IPS-18a (cell line): Measurements from ENCODE around the gene KCNT1.

ENCODE experiments used
- H3K27ac ChIP-seq: one replicate; pipeline ENCODE4 v1.5.1; 2013; ENCODE audit warnings: low read length
- H3K27me3 ChIP-seq: one replicate; pipeline ENCODE4 v1.6.1; 2013; ENCODE audit warnings: mild to moderate bottlenecking, low read length; ENCODE audit not compliant: control insufficient read depth, insufficient read depth
- H3K36me3 ChIP-seq: one replicate; pipeline ENCODE4 v1.6.1; 2013; ENCODE audit warnings: low read depth, low read length; ENCODE audit not compliant: control insufficient read depth
- H3K4me1 ChIP-seq: one replicate; pipeline ENCODE4 v1.6.1; 2013; ENCODE audit warnings: low read depth, low read length; ENCODE audit not compliant: control insufficient read depth
- H3K4me3 ChIP-seq: one replicate; pipeline ENCODE4 v1.5.1; 2013; ENCODE audit warnings: low read length
- H3K9ac ChIP-seq: one replicate; pipeline ENCODE4 v1.6.1; 2013; ENCODE audit warnings: mild to moderate bottlenecking, low read length, moderate library complexity
- H3K9me3 ChIP-seq: one replicate; pipeline ENCODE4 v1.6.1; 2013; ENCODE audit warnings: low read depth, low read length; ENCODE audit not compliant: control insufficient read depth

KCNT1 gene

GRCh38 chr9:135704483-135704882, 2.5 kb downstream of the KCNT1 start:
- Histone ChIP-seq H3K27me3 (peaks cover 26% of the 10 kb centered on the region), H3K9ac (no peak overlapping the region), H3K4me3 (no peak overlapping the region), H3K27ac (no peak overlapping the region), H3K36me3 (no peaks in the 10 kb centered on the region), H3K9me3 (no peaks in the 10 kb centered on the region), H3K4me1 (no peaks in the 10 kb centered on the region)

DNA sequence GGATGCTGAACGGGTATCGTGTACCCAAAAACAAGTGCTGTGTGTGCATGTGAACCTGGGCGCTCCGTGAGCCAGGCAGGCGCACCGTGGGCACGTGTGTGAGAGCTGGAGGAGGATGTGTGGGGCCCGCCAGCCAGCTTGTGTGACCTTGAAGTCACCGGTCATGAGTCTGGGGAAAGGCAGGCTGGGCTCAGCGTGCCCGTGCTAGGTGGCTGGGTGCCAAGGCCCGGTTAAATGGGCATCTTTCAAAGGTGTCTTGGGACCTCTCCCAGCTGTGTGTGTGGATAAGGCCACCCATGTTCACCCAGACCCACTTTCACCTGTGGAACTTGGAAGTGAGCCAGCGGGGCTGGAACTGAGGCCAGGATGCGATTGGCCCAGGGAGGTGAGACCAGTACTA, 3.4 kb downstream of the KCNT1 start:
- Histone ChIP-seq H3K36me3 (no peaks in the 10 kb centered on the region), H3K4me3 (no peak overlapping the region), H3K27ac (no peak overlapping the region), H3K9me3 (no peaks in the 10 kb centered on the region), H3K9ac (no peak overlapping the region), H3K4me1 (no peaks in the 10 kb centered on the region), H3K27me3 (peaks cover 26% of the 10 kb centered on the region)

DNA sequence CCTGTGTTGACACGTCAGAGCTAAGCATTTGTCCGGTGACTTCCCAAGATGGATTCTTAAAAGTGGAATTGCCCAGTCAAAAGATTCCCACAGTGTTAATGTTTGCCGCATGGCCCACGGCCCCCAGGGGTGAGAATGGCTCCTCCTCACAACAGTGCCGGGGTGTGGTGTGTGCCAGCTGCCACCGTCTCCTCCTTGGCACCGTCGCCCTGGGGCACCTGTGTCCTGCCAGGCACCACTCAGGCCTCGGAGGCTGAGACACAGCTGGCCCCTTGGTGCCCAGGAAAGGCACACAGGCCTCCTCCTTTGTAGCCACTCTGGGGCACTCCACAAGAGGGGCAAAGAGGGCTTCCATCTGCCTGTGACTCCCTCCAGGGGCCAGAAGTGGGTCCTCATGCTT, 4.3 kb downstream of the KCNT1 start:
- no peaks in the 10 kb centered on the region for H3K4me1 ChIP-seq
- H3K4me3 ChIP-seq = no peak overlapping the region
- H3K36me3 ChIP-seq = no peaks in the 10 kb centered on the region
- no peak overlapping the region for H3K27ac ChIP-seq
- H3K27me3 ChIP-seq = peaks cover 18% of the 10 kb centered on the region
- H3K9me3 ChIP-seq = no peaks in the 10 kb centered on the region
- no peak overlapping the region for H3K9ac ChIP-seq

DNA sequence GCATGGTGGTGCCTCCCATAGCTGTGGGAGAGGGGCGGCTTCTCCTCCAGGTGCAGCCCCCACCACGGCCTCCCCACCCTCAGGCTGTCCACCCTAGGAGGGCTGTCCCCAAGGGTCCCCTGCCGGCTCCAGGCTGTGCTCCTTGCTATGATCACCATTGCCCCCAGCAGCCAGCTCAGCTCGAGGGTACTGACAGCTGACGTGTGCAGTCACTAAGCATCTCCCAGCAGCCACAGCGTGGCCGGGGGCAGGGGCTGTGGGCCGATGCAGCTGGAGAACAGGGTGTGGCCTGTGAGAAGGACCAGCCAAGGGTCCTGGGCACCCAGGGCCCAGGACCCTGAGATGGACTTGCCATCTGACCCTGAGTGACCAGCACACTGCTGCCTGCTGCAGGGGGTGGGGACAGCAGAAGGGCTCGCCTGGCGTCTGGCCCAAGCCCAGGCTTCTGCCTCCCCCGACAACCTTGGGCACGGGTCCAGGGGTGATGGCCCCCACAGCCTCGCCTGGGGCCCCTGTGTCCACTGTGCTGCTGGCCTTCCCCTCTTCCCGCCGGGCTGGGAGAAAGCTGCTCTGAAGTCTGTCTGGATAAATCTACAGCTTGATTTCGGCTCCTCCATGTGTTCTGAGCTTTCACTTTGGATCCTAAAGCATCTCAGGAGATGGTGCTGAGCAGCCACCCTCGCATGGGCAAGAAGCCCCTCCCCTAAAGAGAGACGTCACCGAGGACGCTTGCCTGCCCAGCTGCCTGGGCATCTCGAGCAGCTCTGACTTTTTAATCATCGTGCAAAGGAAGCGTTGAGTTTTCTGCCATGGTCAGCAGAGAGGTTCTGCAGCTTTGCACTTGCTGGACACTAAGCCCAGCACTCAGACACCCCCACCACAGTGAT, 5.5 kb downstream of the KCNT1 start:
- Histone ChIP-seq H3K27ac (no peak overlapping the region), H3K9ac (no peak overlapping the region), H3K9me3 (no peaks in the 10 kb centered on the region), H3K4me1 (no peaks in the 10 kb centered on the region), H3K27me3 (peaks cover 12% of the 10 kb centered on the region), H3K4me3 (no peak overlapping the region), H3K36me3 (no peaks in the 10 kb centered on the region)

DNA sequence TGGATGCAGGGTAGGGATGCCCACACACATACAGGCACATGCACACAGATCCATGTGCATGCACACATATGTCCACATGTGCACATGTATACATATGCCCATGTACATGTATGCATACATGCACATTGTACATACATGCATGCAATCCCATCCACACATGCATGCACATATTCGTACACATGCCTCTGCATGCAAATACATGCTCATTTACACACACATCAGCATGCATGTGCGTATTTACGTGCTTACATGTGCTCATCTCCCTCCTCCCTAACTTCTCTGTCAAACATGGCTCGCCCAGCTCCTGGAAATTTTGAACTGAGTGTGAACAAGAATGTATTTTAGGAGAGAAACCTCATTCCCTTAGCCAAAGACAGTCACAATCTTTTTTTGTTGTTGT, 6.2 kb downstream of the KCNT1 start:
- Histone ChIP-seq H3K9ac (no peak overlapping the region), H3K27me3 (peaks cover 5% of the 10 kb centered on the region)

DNA sequence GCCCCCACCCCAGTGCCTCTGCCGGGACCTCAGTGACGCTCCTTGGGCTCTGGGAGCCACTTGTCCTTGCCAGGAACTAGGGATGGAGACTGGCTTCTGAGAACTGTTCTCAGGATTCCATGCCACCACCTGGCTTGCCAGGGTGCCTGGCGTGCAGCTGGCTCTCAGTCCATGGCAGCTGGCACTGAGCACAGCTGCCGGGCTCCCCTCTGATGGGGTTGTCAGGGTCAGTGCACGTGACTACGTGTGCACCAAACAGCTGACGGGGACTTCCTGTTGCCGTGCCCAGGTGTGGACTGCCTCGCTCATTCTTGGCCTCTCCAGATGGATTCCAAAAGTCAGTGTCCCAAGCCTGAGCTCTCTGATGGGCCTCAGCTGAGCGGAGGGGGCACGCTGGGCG, 9.4 kb downstream of the KCNT1 start:
- Histone ChIP-seq H3K9me3 (no peaks in the 10 kb centered on the region), H3K4me3 (no peak overlapping the region), H3K9ac (no peak overlapping the region), H3K27ac (no peak overlapping the region), H3K27me3 (peaks cover 27% of the 10 kb centered on the region), H3K36me3 (no peaks in the 10 kb centered on the region), H3K4me1 (no peaks in the 10 kb centered on the region)

More for the DNA sequence above, 6.2 kb downstream of the KCNT1 start:
- Histone ChIP-seq H3K9me3 (no peaks in the 10 kb centered on the region), H3K27ac (no peak overlapping the region), H3K4me1 (no peaks in the 10 kb centered on the region), H3K36me3 (no peaks in the 10 kb centered on the region), H3K4me3 (no peak overlapping the region)

- Histone ChIP-seq H3K4me1 (no peaks in the 10 kb centered on the region), H3K9ac (no peak overlapping the region), H3K9me3 (no peaks in the 10 kb centered on the region), H3K4me3 (no peak overlapping the region), H3K27ac (no peak overlapping the region), H3K36me3 (no peaks in the 10 kb centered on the region), H3K27me3 (peaks cover 32% of the 10 kb centered on the region)
Observed at GRCh38 chr9:135711881-135712280, 9.9 kb downstream of the KCNT1 start.

DNA sequence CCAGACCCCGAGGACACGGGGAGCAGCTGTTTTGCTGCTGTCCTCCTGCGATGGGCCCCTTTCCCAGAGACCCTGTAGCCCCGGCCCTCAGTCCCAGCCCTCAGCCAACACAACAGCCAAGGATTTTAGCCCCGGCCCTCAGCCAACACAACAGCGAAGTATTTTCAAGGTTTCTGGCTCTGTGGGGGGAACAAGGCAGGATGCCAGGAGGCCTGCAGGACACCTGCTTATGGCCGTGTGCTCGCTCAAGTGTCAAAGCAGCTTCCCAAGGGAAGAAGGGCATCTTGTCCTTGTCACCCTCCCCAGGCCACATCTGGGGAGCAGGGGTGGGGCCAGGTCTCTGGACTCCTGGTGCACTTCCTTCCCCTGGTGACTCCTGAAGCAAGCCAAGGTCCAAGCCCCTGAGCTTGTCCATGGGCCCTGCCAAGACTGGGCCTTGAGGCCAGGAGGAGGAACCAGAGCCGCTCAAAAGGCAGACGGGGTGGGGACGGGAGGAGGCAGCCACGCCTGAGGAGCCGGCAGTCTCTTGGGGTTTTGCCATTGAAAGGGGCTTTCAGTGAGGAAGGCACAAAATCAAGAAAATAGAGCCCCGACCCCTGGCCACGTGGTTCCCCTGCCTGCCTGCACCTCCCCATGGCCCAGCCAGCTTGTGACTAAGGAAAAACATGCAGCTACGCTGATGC, 10.8 kb downstream of the KCNT1 start:
- Histone ChIP-seq H3K27me3 (peaks cover 32% of the 10 kb centered on the region), H3K9ac (no peak overlapping the region), H3K27ac (no peak overlapping the region)

DNA sequence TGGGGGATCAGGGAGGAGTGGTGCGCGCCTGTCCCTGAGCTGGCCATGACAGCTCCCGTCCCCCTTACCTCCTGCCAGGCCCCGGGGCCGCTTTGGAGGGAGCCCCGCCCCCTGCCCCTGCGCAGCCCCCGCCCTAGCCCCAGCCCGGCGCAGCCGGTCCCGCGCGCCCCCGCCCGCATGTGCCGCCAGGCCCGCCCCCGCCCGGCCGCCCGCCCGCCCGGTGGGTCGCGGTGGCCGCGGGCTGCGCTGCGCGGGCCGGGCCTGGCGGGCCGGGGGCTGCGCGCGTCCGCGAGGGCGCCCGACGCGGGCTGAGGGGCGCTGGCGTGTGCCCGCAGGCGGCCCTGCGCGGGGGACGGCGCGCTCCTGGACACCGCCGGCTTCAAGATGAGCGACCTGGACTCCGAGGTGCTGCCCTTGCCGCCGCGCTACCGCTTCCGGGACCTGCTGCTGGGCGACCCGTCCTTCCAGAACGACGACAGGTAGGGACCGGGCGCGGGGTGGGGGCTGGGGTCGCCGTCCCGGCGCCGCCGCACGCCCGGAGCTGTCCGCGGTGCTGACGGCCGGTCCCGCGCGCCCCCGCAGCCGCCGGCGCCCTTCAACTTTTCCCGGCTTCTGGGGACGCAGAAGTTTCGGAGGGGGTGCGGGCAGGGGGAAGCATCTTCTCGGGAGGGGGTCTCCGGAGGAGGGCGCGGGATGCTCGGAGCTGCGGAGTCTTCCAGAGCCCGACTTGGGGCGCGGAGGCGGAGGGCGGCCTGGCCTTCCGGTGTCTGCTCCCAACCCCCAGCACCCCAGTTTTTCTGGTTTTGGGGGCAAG, 12.5 kb downstream of the KCNT1 start:
- Histone ChIP-seq H3K9me3 (no peaks in the 10 kb centered on the region), H3K36me3 (no peaks in the 10 kb centered on the region), H3K4me3 (no peak overlapping the region), H3K27ac (no peak overlapping the region), H3K27me3 (peaks cover 32% of the 10 kb centered on the region), H3K4me1 (no peaks in the 10 kb centered on the region), H3K9ac (no peak overlapping the region)

More for the DNA sequence above, 10.8 kb downstream of the KCNT1 start:
- Histone ChIP-seq H3K4me1 (no peaks in the 10 kb centered on the region), H3K4me3 (no peak overlapping the region), H3K36me3 (no peaks in the 10 kb centered on the region), H3K9me3 (no peaks in the 10 kb centered on the region)

GRCh38 chr9:135715056-135715595, 13.1 kb downstream of the KCNT1 start:
- Histone ChIP-seq H3K36me3 (no peaks in the 10 kb centered on the region), H3K27ac (no peak overlapping the region), H3K4me1 (no peaks in the 10 kb centered on the region), H3K9ac (no peak overlapping the region), H3K4me3 (no peak overlapping the region), H3K9me3 (no peaks in the 10 kb centered on the region), H3K27me3 (peaks cover 32% of the 10 kb centered on the region)

- H3K36me3 ChIP-seq = no peaks in the 10 kb centered on the region
Observed at GRCh38 chr9:135716045-135716444, 14.1 kb downstream of the KCNT1 start.

More at GRCh38 chr9:135716045-135716444, 14.1 kb downstream of the KCNT1 start:
- H3K27ac ChIP-seq = no peak overlapping the region
- peaks cover 32% of the 10 kb centered on the region for H3K27me3 ChIP-seq
- H3K4me3 ChIP-seq = no peak overlapping the region
- no peaks in the 10 kb centered on the region for H3K4me1 ChIP-seq
- no peaks in the 10 kb centered on the region for H3K9me3 ChIP-seq
- no peak overlapping the region for H3K9ac ChIP-seq
